ENCODE measurements around the gene RIMBP2.

RIMBP2 gene

GRCh38 chr12:130351326-130351725, 364.8 kb downstream of the RIMBP2 start:
- in situ Hi-C loops (cut with MboI; ENCODE audit: low sequenced_read_pairs), result no loop called here

DNA sequence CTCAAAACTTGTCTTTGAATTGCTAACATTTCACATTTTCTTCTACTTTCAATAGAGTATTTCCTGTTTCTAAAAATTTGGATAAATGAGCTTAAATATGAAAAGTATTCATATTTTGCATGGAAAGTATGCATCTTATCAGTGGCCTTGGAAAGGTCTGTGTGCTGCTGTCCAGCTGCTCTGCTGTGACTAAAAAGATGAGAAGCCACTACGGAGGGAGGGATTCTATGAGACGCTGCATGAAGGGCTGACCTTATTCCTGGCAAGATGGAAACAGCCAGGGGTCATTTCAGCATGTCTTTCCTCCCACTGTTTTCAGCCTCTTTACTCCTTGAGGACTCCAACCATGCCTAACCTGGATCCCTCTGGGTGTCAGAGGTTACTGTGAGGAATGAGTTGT, 365.4 kb downstream of the RIMBP2 start:
- in situ Hi-C loops (cut with MboI; ENCODE audit: low sequenced_read_pairs), result no loop called here

DNA sequence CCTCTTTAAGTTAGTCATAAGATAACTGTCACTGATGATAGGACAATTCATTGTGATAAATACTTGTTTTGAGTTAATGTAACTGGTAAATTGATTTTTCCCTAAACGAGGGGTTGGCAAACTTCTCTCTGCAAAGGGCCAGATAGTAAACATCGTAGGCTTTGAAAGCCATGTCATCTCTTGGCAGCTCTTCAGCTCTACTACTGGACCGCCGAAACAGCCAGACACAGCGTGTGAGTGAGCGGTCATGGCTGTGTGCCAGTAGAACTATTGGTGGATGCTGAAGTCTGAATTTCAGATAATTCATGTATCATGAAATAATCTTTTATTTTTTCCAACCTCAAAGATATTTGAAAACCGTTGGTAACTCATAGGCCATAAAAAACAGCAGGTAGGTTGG, 368.5 kb downstream of the RIMBP2 start:
- in situ Hi-C loops (cut with MboI; ENCODE audit: low sequenced_read_pairs), result loop anchor here (25.0 kb wide), 1 partner anchor 310 kb away; no protein-coding TSS in a partner anchor
